HG02981 (cell line): ENCODE data around the gene SMOC1.

Experiments
- ATAC-seq: cut with Tn5 transposase; IDR thresholded peaks from one replicate; pipeline ENCODE4 v1.9.1; 2021; ENCODE audit warnings: mild to moderate bottlenecking, moderate library complexity; ENCODE audit not compliant: unreplicated experiment

The SMOC1 gene

DNA sequence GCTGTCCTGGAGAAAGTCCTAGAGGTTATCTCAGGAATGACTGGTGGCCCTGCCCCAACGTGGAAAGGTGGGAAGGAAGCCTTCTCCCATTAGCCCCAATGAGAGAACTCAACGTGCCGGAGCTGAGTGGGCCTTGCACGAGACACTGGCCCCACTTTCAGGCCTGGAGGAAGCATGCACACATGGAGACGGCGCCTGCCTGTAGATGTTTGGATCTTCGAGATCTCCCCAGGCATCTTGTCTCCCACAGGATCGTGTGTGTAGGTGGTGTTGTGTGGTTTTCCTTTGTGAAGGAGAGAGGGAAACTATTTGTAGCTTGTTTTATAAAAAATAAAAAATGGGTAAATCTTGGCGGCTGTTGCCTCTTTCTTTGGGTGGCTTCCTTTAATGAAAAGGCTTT, 152.8 kb downstream of the SMOC1 start:
- no peak for ATAC-seq

DNA sequence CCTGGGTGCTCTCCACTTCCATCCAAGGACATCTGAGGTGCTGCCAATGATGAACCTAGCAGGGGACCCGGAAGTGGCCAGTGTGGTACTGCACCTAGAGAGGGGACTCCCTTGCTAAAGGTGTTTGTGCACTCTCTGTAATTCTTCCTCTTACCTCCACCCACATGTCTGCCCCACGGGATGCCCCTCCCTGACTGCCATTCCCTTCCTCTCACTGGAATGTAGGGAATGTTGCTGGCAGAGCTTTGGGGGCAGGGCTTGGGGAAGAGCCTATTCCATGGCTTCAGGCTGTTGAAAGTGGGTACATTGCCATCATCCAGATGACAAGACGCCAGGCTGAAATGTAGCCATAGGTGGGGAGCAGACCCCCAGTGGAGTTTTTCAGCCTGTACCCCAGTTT, 153.2 kb downstream of the SMOC1 start:
- ATAC-seq: no peak

DNA sequence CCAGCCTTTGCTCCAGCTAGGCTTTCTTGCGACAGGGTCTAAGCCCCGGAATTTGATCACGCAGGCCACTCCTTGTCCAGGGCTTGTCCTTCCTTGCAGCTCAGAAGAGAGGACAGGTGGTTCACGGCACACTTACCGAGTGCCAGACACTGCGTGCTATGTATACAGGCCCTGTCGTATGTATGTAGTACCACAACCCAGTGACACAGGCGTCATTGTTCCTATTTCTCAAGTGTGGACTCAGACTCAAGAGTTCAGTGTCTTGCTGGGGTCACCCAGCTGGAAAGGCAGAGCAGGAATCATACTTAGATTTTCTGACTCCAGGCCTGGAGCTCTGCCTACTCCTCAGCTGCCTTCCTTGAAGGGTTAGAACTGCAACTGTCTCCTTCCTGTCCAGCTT, 153.9 kb downstream of the SMOC1 start:
- no peak for ATAC-seq

DNA sequence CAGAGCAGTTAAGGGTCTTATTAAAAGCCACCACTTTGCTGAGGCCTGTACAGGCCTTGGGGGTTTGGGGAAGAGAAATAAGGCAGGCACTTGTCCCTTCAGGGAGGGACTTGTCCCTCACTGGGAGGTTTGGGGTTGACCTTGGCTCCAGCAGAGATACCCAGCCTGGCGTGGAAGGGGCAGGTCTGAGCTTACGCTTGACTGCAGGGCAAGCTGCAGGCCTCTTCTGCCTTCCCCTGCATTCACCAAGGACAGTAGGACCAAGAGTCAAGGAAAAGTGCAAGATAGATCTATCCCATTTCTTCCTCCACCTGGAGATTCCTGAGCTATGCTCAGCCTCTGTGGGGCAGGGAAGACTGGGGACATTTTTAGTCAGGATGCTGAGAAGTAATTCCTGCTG, 154.3 kb downstream of the SMOC1 start:
- no peak for ATAC-seq

DNA sequence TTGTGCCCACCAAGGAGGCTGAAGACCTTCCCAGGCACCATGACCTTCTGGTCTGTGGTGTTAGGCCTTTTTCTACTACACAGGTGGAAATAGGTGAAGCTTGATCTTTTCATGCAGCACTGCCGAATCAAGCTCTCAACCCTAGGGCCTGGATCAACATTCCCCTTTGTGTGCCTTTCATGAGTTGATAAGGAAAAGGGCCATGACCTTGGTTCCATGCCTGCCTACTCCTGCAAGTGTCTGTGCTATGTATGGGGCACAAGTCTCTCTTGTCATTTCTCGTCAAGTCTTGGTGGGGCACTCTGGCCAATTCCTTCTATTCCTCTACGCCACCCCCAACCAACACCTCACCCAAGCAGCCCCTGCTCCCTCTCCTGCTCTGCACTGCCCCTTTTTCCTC, 155.0 kb downstream of the SMOC1 start:
- no peak for ATAC-seq

DNA sequence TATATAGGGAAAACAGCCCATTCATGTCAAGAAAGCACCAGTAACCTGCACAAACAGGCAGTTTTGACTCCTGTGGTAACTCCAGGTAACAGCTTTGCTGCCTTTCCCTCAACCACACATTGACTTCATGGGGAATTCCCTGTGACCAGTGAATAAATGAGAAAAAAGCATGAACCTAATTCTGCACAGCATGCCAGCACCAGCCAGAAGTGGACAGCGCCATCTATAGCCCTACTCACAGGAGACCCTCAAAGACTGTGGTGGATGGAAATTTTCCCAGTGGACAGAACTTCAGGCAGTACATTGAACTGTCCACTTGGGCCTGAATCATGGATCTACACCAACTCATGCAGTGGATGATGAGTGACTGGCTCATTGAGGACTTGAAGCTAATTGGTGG, 157.4 kb downstream of the SMOC1 start:
- ATAC-seq: no peak

DNA sequence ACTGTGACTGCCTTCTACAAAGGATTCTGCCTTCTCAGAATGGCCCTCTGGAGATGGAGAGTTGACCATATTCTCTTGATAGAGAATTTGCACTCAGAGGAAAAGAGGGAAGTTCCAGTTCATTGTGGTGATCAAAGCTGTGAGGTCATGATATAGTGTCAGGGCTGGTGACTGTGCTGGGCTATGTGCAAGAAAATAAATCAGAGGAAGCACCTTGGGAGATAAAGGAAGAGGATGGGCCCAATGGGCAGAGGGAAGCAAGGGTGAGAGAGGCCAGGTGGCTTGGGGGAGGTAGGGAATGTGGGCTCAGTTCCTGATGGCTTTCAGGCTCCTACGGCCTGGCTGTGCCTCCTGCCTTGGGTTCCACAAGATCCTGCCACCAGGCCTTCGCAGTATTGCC, 163.8 kb downstream of the SMOC1 start:
- ATAC-seq: no peak

DNA sequence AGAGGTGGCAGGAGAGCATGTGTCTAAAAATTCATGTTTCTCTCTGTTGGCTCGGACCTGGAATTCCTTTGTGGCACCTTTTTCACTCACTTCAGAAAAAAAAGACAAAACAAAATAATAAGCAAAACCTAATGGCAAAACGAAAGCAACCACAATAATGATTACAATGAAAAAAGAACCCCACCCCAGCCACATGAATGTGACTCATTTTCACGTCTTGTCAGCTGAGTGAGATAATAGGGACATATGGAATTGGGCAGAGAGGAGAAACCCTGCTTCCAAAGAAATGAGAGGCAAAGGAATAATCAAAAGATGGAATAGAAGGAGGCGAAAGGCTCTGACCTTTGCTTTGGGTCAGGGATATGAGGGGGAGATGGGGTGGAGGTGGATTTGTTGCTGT, 166.1 kb downstream of the SMOC1 start:
- no peak for ATAC-seq

DNA sequence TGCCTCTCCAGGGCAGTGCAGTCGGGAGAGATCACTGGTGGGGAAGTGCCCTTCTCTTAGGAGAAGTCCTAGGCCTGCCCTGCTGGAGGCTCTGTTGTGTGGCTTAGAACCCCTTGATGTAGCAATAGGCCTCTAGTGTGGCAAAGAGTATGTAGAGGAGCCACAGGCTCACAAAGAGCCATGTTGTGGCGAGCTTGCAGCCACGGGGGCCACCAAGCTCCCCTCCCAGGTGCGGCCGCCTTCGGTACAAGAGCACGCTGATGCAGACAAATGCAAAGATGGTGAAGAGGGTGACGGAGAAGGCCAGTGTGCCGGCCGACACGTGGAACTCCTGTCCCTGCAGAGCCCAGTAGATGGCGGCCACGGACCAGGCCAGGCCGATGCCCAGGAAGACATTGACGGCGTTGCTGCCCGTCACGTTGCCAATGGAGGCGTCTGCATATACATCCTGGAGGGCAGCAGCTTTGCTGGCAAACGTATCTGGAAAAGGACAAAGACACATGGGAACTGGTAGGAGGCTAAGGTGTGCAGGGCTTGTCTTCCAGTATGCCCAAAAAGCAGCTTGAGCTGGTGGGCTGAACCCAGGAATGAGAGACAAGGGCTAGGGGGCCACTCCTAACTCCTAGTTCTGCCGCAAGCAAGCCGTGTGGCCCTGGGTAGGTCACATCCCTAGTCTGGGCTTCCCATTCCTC, 166.8 kb downstream of the SMOC1 start:
- ATAC-seq: no peak

DNA sequence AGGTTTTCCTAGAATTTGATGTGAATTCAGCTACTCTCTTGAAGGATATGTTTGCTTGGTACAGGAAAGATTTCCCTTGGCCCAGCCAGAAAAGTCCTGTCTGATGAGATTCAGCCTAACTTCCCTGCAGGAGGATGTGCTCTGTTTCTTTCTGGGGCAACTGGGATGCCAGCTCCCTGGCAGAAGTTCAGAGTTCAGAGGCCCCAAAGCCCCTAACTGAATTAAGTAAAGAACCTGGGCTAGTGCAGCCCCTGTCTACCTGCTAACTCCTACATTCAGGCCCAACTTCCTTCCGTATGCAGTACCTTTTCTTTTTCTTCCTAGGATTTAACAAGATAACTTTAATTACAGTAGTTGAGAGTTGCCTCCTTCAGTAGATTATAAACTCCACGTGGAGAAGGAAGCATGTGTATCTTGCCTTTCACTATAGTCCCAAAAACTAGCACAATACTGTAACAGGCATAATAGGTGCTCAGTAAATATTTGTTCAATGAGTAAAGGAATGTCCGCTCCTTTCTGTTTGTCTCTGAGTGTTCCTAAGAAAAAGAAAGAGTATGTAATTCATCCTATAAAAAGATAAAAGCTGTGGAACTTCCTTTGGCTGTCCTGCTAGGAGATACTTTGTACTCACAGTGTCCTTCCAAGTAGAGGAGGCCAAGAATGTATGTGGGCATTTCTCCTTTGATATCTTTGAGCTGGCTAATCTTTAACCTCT, 168.5 kb downstream of the SMOC1 start:
- ATAC-seq: no peak

DNA sequence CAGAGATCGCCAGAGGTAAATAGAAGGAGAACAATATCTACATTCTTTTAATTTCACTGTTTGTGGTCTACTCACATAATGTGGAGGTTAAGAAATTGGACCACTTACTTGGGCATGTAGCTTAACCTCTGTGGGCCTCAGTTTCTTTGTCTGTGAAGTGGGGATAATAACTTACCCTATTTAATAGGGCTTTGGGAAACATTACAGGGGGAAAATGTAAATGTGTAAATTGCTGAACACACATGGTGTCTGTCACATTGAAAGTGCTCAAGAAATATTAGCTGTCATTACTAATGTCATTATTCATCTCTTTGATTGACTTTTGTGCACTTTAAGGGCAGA, 169.1 kb downstream of the SMOC1 start:
- ATAC-seq: no peak

DNA sequence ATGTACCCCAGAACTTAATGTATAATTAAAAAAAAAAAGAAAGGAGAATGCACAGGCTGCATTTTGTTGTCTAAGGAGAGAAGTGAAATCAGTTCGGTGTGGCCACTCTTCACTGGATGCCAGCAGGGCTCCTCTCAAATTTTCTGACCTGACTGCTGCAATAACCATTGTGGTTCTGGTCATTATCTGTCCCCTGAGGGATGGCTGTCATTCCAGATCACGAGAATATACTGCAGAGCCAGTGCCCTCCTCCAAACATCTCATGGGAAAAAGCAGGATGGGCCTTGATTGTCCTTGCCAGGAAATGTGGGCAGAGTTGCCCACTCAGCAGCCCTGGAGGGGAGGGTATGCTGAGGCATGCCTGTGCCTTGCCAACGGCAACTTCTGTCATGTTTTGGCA, 170.4 kb downstream of the SMOC1 start:
- ATAC-seq: no peak

DNA sequence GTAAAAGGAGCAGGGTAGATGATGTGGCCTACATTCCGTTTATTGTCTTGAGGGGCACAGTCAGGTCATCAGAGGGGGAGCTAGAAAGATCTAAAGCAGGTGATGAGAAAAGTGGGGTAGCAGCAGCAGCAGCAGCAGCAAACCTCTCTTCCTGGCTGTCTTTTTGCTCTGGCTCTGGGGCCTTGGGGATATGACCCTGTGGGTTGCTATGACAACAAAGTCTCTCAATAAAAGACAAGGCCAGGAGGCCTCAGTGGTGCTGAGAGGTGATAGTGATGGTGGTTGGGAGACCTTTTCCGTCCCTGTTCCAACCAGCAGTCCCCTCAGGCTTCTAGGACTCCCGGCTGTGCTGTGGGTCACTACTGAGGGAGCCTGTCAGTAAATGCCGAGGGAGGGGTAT, 170.9 kb downstream of the SMOC1 start:
- no peak for ATAC-seq

DNA sequence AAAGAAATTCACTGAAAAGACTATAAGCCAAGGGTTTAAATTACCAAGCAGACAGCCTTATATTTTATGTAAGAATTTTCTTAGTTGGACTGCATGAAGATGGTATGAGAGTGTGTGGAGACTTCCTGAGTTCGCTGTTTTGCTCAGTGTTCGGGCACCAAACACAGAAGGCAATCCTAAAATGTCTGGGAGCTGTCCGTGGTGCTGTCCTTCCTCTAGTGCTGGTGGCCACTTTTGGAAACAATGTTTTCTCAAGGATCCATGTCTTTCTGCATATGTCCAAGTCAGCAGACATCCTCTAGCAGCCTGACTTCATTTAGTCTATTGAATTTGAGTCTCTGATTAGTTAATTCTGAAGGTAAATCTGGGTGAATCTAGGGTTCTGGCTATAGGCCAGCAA, 173.8 kb downstream of the SMOC1 start:
- ATAC-seq: no peak

DNA sequence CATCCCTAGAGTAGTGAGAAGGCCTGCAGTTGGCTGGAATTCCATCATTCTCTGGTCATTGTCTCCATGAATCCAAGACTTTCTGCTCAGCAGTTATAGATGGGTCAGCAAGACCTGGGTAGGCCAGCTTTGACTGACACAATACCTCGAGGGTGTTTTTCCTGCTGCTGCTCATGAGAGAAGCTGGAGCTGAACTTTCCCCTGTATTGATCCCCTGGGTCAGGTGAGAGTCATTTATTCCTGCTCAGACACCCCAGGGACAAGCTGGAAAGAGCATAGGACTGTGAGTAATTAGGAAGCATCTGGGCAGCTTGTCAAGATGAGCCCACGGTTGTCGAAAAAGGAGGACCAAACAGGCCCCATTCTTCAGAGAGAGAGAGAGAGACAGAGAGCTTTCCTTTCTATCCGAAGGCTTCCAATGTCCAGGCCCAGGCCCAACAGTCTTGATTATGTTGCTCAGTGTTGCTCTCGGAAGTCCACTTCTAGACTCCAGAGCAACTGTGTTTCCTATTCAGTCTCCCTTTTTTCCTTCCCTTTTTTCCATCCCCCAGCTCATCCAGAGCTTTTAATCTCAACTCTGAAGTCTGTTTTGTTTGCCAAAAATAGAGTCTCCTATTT, 178.4 kb downstream of the SMOC1 start:
- ATAC-seq: no peak

DNA sequence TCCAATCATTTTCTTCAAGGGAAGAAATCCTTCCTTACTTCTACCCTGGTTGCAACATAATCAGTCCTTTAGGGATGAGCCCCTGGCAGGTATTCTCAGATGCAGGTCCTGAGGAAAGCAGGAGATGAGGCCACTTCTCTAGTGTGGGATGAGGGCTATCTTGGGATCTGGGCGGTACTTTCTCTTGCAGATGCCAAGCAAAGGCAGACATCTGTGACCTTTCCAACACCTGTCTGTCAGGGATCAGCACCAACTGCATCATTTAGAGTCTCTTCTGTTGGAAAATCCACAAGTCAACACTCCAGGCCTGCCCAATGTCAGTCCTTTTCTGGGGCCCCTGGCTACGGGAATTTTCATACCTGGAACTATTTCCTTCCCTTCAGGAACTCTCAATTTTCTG, 180.3 kb downstream of the SMOC1 start:
- ATAC-seq: no peak

DNA sequence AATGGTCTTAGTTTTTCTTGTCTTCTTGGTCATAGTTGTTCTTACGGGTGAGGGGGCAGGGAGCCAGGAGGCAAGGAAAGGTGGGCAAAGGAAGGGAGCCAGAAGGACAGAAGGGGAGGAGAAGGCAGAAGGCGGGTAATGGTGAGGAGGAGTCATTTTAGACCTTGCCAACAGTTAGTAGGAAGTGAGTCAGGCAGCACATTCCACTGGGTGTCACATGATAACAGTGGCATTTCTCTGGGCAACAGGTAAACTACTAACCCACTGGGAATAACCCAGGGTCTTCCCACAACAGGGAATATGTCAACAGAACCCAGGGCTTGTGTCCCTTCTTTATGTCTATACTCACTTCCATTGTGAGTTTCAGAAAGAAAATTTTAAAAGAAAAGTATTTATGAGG, 181.9 kb downstream of the SMOC1 start:
- no peak for ATAC-seq

DNA sequence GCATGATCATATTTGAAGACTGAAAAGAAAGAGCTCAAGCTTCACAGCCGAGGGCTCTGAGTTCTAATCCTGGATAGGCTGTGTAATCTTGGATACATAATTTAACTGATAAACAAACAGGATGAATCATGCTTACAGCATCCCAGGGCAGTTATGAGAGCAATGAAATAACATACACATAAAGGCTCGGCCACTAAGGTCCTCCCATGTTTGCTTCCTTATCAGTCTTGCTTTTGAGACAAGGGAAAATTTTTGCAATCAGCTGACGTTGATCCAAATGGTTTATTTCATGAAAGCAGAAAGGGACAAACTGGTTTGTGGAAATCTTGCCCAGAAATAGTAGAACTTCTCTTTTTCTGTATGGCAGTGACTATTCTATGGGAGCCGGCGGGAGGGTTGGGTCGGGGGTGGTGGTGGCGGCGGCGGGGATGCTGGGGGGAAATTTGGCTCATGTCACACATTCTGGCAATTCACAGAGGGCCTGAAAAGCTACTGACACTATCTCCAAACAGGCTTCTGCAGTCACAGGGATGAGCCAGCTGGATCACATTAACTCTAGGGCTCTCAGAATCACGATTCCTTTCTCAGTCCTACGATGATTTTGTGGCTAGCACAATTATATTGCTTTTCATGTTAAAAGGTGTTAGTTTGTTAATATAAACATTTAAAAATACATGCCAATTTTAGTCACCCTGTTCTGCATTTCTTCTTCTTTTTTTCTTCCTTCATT, 185.1 kb downstream of the SMOC1 start:
- no peak for ATAC-seq

DNA sequence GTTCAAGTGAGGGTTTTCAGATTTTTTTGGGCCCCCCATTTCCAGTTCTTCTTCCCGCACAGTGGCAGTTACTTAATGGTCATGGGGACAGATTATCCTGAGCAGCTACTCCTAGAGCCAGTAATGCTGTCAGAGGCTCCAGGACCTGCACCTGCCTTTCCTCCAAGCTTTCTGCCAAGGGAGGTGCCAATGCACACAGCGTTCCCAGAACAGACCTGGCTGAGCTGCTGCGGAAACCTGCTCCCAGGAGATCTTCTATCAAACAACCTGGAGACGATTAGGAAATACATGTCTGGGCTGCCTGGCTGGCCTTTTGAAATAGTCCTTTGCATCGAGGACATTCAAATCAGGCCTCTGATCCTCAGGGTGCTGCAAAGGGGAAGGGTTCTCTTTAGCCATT, 188.6 kb downstream of the SMOC1 start:
- no peak for ATAC-seq

DNA sequence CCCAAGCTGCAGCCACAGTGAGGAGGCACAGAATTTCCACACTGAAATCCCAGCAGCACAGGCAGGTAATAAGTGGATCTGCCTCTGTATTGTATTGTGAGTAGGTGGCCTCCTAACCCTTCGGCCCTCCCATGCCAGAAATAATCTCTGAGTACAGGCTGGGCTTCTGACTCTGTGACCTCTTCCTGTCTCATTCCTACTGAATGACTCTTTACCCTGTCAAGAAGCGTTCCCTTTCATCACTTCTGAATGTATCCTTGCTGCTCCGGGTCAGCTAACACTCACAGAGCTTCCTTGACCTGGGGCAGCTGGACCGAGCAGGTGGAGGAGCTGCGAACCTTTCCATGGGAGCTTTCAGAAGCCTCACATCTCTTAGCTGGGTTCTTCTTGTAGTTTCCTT, 190.0 kb downstream of the SMOC1 start:
- ATAC-seq: no peak

DNA sequence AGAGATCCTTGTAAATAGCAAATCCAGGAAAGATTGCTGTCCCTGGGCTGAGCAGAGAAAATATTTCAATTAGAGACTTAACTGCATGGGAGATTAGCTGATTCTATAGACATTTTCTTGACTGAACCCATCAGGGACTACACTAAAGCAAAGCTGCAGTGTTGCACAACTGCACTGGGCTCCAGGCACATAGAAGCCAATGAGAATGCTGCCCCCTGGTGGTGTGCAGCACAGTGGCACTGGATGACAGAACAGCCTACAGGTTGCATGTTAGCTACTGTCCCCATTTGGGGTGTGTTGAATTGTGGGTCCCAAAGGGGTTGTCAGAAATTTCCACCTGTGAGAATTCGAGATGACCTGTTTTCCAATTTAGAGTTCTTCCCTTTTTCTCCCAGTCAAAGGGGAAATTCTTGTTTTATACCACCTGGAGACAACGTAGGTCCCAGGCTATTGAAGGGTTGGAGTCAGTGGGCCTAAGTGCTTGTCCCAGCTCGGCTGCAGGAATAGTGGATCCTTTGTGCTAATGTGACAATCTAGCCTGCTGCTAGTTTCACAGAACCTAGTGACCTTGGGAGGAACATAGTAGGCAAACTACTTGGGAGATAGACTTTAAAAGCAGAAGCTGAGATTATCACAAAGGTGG, 194.8 kb downstream of the SMOC1 start:
- no peak for ATAC-seq
